HuH-7.5 (cell line): ENCODE data around the gene STARD13.
A peak's percentile ranks its signal among the peaks of the same experiment; 100 is the strongest.

Source experiments
- DNase-seq: peaks from one replicate; pipeline ENCODE4 v3.0.0; 2011; ENCODE audit warnings: low spot score

STARD13 gene

DNA sequence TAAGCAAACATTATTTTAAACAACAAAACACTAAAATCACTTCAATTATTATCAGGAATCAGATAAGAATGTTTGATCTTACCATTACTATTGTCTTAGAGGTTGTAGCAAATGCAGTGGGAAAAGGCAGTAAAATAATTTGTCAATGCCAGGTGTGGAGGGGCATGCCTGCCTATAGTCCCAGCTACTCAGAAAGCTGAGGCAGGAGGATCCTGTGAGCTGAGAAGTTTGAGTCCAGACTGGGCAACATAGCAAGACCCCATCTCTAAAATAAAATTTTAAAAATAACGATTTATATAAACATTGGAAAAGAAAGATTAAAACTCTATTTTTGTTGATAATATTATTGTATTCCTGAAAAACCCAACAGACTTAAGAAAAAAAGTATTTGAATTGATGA lies 202.5 kb downstream of the STARD13 start:
- no peak for DNase-seq

- no peak for DNase-seq
Measured at GRCh38 chr13:33081666-33082065, 203.9 kb downstream of the STARD13 start.

DNA sequence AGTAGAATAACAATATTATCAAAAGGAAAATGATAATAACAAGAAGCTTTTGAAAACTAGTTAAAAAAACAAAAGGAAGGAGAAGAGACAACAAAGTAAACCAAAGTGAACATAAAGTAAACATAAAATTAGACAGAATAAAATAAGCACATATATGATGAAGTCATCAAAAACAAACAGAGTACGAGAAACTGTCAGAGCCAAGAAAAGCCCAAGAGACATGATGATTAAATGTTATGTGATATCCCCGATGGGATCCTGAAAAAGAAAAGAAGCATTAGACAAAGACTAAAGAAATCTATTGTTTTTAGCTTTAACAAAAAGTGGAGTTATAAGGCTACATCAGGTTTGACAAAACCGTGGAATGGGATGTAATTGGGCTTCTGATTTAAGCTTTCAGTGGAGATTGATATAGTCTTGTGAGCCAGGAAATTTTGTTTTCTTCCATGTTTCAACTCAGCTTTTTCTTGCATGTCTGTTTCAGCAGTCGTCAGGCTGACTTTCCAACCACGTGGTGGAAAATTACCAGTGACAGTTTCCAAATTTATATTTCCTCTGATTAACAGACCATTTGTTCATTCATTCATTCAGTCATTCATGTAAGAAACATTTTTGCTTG lies 204.5 kb downstream of the STARD13 start:
- DNase-seq, result no peak

GRCh38 chr13:33079960-33080359 lies 205.6 kb downstream of the STARD13 start:
- DNase-seq, result no peak

DNA sequence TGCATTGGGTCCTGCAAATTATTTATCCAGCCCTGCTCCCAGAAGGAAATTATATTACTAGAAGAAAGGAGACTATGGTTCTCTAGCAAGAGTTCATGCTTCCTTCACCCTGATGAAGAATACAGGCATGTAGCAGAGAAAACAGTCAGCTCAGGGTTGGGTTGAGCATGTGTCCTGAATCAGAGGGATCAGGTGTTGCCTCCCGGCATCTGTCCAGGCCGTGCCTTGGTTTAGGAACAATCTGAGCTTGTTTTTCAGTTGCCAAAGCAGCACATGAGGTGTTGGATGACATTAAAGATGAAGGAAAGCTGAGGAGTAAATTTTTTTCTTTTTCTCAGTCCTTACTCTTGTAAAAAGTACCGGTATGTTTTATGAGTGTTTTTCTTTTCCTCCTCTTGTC lies 207.3 kb downstream of the STARD13 start:
- no peak for DNase-seq

GRCh38 chr13:33076001-33076992 lies 209.3 kb downstream of the STARD13 start:
- DNase-seq, result no peak

DNA sequence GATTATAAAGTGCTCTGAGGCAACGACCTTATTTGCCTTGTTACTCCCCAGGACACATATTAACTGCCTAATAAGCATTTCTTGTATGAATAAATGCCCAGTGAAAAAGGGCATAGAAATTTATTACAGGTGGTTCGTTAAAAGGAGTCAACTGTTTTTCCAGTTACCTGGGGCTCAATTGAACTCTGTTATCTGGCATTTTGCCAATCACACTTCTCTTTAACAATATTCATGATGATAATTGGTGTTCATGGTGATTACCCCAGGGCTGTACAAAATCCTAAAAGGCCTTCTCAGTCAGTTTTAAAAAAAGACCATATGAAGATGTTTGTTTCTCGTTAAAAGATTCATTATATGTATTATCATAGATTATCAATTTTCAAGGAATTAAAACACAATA lies 212.2 kb downstream of the STARD13 start:
- DNase-seq, result no peak

DNA sequence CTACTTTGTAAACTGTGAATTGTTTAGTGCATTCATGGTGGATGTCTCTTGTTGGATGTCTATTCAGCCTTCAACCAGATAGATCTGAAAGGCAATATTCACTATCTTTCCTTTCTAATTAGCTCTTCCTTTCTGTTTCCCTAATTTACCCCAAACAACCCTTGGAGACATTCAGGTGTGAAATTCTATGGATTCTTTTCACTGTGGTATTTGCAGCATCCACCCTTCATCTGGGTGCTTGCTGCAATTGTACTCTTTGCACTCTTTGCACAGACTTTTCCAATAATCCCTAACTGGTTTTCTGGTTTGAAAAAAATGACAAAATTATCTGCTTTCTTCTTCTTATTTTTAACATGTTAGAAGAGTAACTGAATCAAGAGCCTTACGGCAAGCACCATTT lies 212.8 kb downstream of the STARD13 start:
- DNase-seq, result no peak

DNA sequence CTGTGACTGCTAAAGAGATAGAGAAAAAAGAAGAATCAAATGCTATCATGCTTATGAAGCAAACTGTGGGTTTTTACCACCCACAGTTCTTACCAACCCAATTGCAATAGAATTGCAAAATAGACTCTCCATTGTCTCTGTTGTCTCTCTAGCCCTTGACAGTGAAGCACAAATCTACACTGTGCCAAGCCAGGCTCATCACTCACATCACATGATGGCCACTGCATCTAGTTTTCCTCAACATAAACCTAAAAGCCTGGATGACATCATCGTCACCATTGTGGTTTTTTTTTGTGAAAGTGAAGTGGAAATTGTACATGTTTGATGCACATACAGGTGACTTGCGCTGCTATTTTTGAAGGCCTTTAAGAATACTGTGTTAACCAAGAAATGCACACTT lies 213.3 kb downstream of the STARD13 start:
- DNase-seq, result no peak

GRCh38 chr13:33070713-33071112 lies 214.8 kb downstream of the STARD13 start:
- no peak for DNase-seq

DNA sequence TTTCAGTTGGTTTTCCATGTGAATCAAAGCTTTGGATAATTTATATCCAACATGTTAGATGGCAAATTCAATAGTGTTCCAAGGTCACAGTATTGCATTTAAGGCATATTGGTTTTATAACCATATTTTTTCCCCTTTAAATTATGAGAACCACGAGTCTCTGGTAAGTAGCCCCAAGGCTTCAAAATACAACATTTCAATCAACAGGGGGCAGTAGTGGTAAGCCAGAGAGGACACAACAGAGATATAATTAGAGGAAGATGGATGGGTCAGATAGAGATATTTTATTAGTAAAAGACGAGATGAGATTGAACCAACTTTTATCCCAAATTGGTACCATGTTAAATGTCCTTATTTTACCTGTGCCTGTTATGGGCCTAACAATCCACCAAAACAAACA lies 216.2 kb downstream of the STARD13 start:
- DNase-seq, result no peak

DNA sequence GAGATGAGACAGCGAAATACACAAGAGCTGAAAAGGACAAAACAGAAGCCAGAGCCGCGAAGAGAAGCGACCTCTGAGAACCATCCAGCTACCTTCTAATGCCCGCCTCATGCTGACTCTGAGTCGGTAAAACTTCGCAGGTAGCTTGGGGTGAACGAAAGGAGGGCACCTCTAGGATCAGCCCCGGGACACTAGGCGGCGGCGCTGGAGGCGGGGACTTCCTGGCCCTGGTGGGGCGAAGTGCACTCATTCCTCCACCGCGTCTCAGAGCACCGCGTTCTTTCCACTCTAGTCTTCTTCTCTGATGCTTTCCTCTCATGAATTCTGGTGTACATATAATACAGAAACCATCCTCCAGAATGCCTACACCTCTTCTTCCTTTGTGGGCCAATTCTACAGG lies 219.2 kb downstream of the STARD13 start:
- no peak for DNase-seq

DNA sequence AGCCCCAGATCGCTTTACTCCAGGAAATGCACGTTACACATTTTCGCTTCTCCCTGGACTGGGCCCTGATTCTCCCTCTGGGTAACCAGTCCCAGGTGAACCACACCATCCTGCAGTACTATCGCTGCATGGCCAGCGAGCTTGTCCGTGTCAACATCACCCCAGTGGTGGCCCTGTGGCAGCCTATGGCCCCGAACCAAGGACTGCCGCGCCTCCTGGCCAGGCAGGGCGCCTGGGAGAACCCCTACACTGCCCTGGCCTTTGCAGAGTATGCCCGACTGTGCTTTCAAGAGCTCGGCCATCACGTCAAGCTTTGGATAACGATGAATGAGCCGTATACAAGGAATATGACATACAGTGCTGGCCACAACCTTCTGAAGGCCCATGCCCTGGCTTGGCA lies 224.7 kb downstream of the STARD13 start:
- no peak for DNase-seq

- no peak for DNase-seq
Measured at GRCh38 chr13:33058776-33059327, 226.7 kb downstream of the STARD13 start.

GRCh38 chr13:33057019-33057780 lies 228.4 kb downstream of the STARD13 start:
- peak; percentile 36 for DNase-seq

DNA sequence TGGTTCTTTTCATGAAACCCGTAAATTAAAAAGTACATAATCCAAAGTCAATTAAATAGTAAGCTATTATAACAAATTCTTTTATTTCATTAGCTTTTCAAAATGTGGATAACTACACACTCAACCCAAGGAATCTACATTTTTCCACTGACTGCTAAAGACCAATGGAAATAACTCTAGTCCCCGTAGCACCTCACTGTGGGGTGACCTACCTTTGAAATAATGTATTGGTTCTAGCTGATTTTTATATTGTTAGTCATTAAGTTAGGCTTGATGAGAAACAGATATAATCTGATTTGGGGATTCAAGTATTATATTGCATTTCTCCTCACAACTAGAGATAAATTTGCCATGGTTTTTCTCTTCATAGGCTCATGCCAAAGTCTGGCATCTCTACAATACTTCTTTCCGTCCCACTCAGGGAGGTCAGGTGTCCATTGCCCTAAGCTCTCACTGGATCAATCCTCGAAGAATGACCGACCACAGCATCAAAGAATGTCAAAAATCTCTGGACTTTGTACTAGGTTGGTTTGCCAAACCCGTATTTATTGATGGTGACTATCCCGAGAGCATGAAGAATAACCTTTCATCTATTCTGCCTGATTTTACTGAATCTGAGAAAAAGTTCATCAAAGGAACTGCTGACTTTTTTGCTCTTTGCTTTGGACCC lies 232.0 kb downstream of the STARD13 start:
- no peak for DNase-seq
